Activated CD8-positive, alpha-beta memory T cell treated with anti-CD3 and anti-CD28 coated beads, Interleukin-2, amount 10 ng/mL, durations not matched to agents 7 days and 5 days (primary cell): ENCODE data around the gene PPM1N. TPM values are rescaled to one million over a fixed set of nuclear protein-coding genes. Genes with fewer than 3 reads are reported as not detected.

Experiments
- ATAC-seq: fragments of 150-1000 bp; cut with Tn5 transposase; one replicate; pipeline ENCODE4 v1.10.0; 2021; ENCODE audit warnings: moderate library complexity
- CTCF ChIA-PET: fragments of 350-600 bp; sonication (Branson Sonifier 250); formaldehyde crosslinking; loops from one replicate; lab custom pipeline; 2021; ENCODE audit warnings: antibody characterized with exemption; lab: Charles Lee
- DNase-seq: peaks from one replicate; pipeline ENCODE4 v3.0.0-alpha.2; 2020
- H3K27ac Mint-ChIP-seq: one replicate; pipeline ENCODE4 v1.8.0; 2021; ENCODE audit warnings: mild to moderate bottlenecking, mixed read lengths
- H3K27me3 Mint-ChIP-seq: one replicate; pipeline ENCODE4 v1.8.0; 2021; ENCODE audit warnings: mixed read lengths
- H3K36me3 Mint-ChIP-seq: one replicate; pipeline ENCODE4 v1.8.0; 2021; ENCODE audit warnings: mild to moderate bottlenecking, mixed read lengths
- H3K4me1 Mint-ChIP-seq: one replicate; pipeline ENCODE4 v1.8.0; 2021; ENCODE audit warnings: mixed read lengths
- H3K4me3 Mint-ChIP-seq: one replicate; pipeline ENCODE4 v1.8.0; 2021; ENCODE audit warnings: mild to moderate bottlenecking, moderate library complexity, mixed read lengths
- H3K9me3 Mint-ChIP-seq: one replicate; pipeline ENCODE4 v1.8.0; 2022; ENCODE audit warnings: low read depth, mixed read lengths
- total RNA-seq, 2 experiments: library from RNA; stranded (reverse); gene quantifications; one replicate each; pipeline ENCODE4 v1.2.3, GENCODE V29; 2021

The PPM1N gene
- total RNA-seq, 2 experiments from 2014 or later: 4.3 to 4.5 TPM

DNA sequence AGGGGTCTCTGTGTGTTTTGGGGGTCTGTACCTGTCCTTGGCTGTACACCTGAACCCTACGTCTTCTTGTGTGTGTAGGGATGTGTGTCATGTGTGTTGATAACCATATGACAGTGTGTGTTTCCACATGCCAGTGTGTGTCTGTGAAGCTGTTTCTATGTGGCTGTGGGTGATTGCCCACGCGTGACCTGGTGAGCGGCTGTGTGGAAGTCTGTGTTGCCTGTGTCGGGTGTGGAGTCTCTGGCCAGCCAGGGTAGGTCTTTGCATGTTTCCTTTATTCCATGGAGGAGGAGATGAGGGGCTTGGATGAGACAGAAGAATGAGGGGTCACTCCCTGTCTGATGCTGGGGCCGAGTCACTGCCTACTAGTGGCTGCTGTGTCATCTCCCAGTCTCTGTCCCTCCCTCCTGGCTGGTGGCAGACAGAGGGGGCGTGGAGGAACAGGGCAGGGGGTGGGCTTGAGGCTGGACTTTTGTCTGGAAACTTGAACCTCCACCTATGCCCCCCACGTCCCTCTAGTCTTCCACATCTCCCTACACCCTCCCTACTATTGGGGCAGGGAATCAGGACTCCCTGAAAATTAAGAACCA lies 33.3 kb upstream of the PPM1N start:
- CTCF ChIA-PET: interaction anchor here (2.0 to 6.9 kb wide), 2 partner anchors 14 to 25 kb away, joined by 10 to 111 read pairs; no protein-coding TSS in a partner anchor
- Mint-ChIP-seq H3K27me3 (peaks cover 10% of the 10 kb centered on the region), H3K9me3 (no peaks in the 10 kb centered on the region), H3K4me1 (peaks cover 16% of the 10 kb centered on the region), H3K36me3 (no peaks in the 10 kb centered on the region), H3K27ac (no peak overlapping the region), H3K4me3 (no peak overlapping the region)
- DNase-seq: no peak
- no peak for ATAC-seq

DNA sequence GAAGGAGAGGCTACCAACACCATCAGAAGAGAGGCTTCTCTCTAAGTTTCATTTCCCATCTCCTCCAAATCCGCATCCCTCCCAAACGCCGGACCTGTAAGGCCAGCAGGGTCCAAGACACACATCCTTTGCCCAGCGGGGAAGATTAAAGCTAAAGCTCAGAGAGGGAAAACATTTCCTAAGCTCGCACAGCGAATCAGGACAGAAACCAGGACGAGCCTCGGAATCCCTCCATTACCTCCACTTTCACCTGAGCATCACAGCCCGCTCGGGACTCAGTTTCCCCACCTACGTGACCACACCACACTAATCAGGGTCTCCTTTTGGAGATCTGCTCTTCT lies 31.2 kb upstream of the PPM1N start:
- peaks cover 11% of the 10 kb centered on the region for H3K27me3 Mint-ChIP-seq
- peak overlapping the region; percentile 86 for H3K4me3 Mint-ChIP-seq
- CTCF ChIA-PET: interaction anchor here (0.6 to 6.9 kb wide), 17 partner anchors 9 to 302 kb away, joined by 3 to 111 read pairs (median 3); partner anchors contain the start of gene SIX5
- no peaks in the 10 kb centered on the region for H3K9me3 Mint-ChIP-seq
- ATAC-seq (no peak), DNase-seq (no peak)
- H3K27ac Mint-ChIP-seq: peak overlapping the region; percentile 56
- H3K36me3 Mint-ChIP-seq: no peaks in the 10 kb centered on the region
- H3K4me1 Mint-ChIP-seq: peaks cover 23% of the 10 kb centered on the region

DNA sequence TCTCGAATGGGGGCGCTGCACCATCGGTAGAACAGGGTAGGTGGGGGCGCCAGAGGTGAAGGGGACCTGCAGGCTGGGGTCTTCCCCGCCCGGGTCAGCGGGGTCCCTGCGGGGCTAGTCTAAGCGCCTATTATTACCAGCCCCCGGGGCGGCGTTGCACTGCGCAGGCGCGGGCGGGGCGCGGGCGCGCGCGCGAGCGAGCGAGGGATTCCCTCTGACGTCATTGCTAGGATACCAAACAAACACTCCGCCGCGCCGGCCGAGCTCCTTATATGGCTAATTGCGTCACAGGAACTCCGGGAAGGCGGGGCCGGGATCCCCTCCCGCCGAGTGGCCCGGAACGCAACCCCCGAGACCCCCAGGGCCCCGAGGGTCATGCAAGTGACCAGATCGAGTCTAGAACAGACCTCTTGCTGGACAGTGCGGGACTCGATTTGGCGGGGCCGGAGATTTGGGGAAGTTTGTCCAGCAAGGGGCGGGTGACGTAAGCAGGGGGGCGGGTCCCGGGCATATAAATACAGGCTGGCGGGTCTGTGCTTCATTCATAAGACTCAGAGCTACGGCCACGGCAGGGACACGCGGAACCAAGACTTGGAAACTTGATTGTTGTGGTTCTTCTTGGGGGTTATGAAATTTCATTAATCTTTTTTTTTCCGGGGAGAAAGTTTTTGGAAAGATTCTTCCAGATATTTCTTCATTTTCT lies 30.6 kb upstream of the PPM1N start, which contains the start of gene FOSB:
Gene FOSB (plus strand): TSS at position 541 of the 703 bp plus-strand sequence. CDS start 591 bp downstream, outside the sequence.
- Mint-ChIP-seq H3K27me3 (peaks cover 16% of the 10 kb centered on the region), H3K27ac (peak within 1 kb of the TSS; percentile 96), H3K4me1 (peaks cover 23% of the 10 kb centered on the region), H3K4me3 (peak within 1 kb of the TSS; percentile 86), H3K36me3 (no peaks in the 10 kb centered on the region), H3K9me3 (no peaks in the 10 kb centered on the region)
- CTCF ChIA-PET: interaction anchor here (0.6 to 6.9 kb wide), 18 partner anchors 8 to 301 kb away, joined by 3 to 111 read pairs (median 4); partner anchors contain the start of genes QPCTL, SIX5 and SNRPD2
- ATAC-seq (peak; percentile 8), DNase-seq (peak; percentile 96)

DNA sequence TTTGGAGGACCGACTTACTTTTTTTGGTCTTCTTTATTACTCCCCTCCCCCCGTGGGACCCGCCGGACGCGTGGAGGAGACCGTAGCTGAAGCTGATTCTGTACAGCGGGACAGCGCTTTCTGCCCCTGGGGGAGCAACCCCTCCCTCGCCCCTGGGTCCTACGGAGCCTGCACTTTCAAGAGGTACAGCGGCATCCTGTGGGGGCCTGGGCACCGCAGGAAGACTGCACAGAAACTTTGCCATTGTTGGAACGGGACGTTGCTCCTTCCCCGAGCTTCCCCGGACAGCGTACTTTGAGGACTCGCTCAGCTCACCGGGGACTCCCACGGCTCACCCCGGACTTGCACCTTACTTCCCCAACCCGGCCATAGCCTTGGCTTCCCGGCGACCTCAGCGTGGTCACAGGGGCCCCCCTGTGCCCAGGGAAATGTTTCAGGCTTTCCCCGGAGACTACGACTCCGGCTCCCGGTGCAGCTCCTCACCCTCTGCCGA lies 30.0 kb upstream of the PPM1N start:
- peaks cover 24% of the 10 kb centered on the region for H3K4me1 Mint-ChIP-seq
- CTCF ChIA-PET: interaction anchor here (0.7 to 6.9 kb wide), 15 partner anchors 7 to 224 kb away, joined by 3 to 111 read pairs (median 7); partner anchors contain the start of genes QPCTL and SNRPD2
- peaks cover 20% of the 10 kb centered on the region for H3K27me3 Mint-ChIP-seq
- H3K36me3 Mint-ChIP-seq: no peaks in the 10 kb centered on the region
- no peaks in the 10 kb centered on the region for H3K9me3 Mint-ChIP-seq
- peak overlapping the region; percentile 86 for H3K4me3 Mint-ChIP-seq
- ATAC-seq (no peak), DNase-seq (peak; percentile 73)
- H3K27ac Mint-ChIP-seq: peak overlapping the region; percentile 96

DNA sequence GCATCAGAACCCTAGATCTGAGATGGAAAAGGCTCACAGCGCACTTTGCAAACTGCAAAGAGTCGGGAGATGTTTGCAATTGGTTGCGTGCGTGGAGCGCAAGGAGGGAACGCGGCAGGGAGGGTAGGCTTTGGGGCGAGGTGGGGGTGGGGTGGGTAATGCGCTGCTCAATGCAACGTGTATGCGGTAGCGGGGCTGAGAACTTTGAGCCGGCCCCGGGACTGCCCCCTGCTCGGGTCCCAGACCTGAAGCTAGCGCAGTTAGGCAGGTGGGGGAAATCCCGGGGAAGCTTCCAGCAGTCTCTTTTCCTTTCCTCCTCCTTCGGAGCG lies 29.5 kb upstream of the PPM1N start:
- peaks cover 24% of the 10 kb centered on the region for H3K4me1 Mint-ChIP-seq
- H3K9me3 Mint-ChIP-seq: no peaks in the 10 kb centered on the region
- H3K27ac Mint-ChIP-seq: peak overlapping the region; percentile 96
- ATAC-seq: peak; percentile 7
- H3K4me3 Mint-ChIP-seq: peak overlapping the region; percentile 86
- CTCF ChIA-PET: interaction anchor here (1.0 to 6.9 kb wide), 13 partner anchors 10 to 224 kb away, joined by 3 to 111 read pairs (median 8); partner anchors contain the start of genes PPM1N, QPCTL and SNRPD2
- H3K27me3 Mint-ChIP-seq: peaks cover 24% of the 10 kb centered on the region
- H3K36me3 Mint-ChIP-seq: no peaks in the 10 kb centered on the region
- no peak for DNase-seq

DNA sequence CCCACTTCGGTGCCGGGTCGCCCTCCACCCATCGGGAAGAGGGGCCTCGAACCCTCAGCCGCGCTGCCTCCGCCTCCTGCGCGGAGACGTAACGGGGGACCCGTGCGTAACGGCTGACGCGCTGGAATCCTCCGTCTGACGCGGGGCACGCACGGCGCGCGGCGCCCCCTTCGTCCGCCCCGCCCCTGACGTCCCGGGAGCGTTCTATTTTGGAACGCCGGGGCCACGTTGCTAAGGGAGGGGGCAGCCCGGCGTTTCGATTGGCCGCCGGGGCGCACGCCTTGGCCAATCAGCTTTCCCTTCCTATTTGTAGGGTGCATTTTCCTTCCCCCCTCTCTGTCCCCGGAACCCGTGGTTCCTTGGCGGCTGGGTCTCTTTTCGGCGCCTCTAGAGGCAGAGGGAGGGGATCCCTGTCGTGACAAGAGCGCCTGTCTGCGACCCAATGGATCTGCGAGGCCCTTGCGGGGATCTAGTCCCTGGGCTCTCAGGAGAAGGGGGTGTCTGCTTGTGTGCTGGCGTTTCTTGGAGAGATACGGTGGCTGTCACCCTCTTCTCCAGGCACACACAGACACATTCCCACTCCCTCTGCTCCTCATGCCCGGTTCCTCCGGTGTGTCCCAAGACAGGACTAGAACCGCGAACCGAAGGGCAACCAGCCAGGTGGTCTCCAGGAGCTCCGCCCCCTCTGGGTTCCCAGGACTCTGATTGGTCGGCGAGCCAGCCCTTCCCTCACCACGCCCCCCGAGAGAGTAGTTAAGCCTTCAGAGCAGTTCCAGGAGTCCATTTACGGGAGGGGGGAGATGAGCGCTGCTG lies 28.9 kb upstream of the PPM1N start:
- H3K27ac Mint-ChIP-seq: peak overlapping the region; percentile 96
- no peaks in the 10 kb centered on the region for H3K9me3 Mint-ChIP-seq
- H3K27me3 Mint-ChIP-seq: peaks cover 26% of the 10 kb centered on the region
- DNase-seq: peak; percentile 96
- peak; percentile 32 for ATAC-seq
- H3K36me3 Mint-ChIP-seq: no peaks in the 10 kb centered on the region
- peak overlapping the region; percentile 86 for H3K4me3 Mint-ChIP-seq
- H3K4me1 Mint-ChIP-seq: peaks cover 24% of the 10 kb centered on the region
- CTCF ChIA-PET: interaction anchor here (0.6 to 6.9 kb wide), 16 partner anchors 9 to 223 kb away, joined by 3 to 111 read pairs (median 6); partner anchors contain the start of genes PPM1N, QPCTL and SNRPD2

DNA sequence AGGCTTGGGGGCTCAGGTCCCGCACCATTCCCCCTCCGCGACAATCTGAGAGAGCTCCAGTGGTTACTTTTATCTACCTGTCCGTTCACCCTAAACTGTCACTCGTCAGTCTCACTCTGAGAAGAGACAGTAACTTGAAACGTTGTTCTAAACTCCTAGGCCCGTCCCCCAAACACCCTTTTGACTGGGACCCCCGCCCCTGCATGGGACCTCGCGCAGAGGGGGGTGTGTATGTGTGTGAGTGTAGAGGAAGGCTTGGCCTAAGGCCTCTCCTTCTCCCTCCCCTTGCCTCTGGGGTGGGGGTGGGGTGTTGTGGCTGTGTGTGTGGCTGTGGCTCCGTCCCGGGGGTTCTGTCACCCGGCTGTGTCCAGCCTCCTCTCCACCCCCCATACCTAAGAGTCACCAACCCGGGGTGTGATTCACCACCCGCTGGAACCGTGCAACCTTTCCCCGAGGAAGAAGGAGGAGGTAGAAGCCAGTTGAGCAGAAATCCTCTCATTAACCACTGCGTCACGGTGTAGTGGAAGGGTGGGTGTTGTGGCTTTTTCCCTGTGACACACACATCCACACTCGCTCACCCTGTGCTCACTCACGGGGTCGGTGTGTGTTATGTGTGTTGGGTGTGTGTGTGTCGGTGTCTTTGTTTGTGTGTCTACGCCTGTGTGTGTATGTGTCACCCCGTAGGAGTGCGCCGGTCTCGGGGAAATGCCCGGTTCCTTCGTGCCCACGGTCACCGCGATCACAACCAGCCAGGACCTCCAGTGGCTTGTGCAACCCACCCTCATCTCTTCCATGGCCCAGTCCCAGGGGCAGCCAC lies 28.1 kb upstream of the PPM1N start:
- Mint-ChIP-seq H3K9me3 (no peaks in the 10 kb centered on the region), H3K4me1 (peaks cover 30% of the 10 kb centered on the region), H3K36me3 (no peaks in the 10 kb centered on the region), H3K27me3 (peaks cover 24% of the 10 kb centered on the region), H3K27ac (peak overlapping the region; percentile 96), H3K4me3 (peak overlapping the region; percentile 86)
- CTCF ChIA-PET: interaction anchor here (0.7 to 23.2 kb wide), 15 partner anchors 8 to 222 kb away, joined by 3 to 1113 read pairs (median 7); partner anchors contain the start of genes ERCC1, PPM1N, QPCTL and SNRPD2
- DNase-seq: peak; percentile 72
- peak; percentile 11 for ATAC-seq

DNA sequence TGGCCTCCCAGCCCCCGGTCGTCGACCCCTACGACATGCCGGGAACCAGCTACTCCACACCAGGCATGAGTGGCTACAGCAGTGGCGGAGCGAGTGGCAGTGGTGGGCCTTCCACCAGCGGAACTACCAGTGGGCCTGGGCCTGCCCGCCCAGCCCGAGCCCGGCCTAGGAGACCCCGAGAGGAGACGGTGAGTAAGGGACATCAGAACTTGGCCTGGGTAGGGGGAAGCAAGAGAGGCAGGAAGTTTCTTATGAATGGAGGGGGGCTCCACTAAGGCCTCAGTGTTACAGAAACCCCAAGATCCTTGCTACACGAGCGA lies 27.5 kb upstream of the PPM1N start:
- Mint-ChIP-seq H3K27me3 (peaks cover 24% of the 10 kb centered on the region), H3K4me3 (no peak overlapping the region)
- ATAC-seq: peak; percentile 0

DNA sequence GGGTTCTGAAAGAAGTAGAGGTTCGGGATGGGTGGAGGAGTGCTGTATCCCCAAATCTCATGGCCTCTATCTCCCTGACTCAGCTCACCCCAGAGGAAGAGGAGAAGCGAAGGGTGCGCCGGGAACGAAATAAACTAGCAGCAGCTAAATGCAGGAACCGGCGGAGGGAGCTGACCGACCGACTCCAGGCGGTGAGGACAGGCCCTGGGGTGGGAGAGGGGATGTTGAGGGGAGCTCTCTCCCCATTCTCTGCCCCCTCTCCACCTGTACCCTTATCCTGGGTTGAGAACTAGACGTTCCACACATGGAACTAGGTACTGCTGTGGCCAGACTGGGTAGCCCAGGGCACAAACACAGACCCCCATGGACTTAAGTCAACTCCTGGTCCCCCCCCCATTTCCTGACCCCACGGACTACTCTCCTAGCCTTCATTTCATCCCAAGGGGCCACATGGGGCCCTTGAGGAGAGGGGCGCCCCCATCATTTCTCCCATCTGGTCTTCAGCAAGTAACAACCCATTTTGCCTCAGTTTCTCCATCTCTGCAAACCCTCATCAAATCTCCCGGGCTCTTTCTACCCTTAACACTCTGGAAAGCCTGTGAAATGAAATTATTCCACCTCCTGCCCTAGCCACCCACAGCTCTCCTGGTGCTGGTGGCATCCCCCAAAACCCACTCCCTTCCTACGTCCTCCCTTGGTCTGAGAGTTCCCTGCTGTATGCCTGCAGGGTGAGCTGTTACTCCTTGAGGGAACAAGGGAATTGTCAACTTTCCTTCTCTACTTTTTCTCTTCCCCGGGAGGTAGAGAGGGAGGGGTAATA lies 26.9 kb upstream of the PPM1N start:
- DNase-seq (no peak), ATAC-seq (no peak)
- H3K36me3 Mint-ChIP-seq: no peaks in the 10 kb centered on the region
- H3K27ac Mint-ChIP-seq: no peak overlapping the region
- no peak overlapping the region for H3K4me3 Mint-ChIP-seq
- no peaks in the 10 kb centered on the region for H3K9me3 Mint-ChIP-seq
- CTCF ChIA-PET: interaction anchor here (1.1 to 23.2 kb wide), 3 partner anchors 10 to 35 kb away, joined by 5 to 1113 read pairs (median 6); partner anchors contain the start of gene ERCC1
- peaks cover 33% of the 10 kb centered on the region for H3K4me1 Mint-ChIP-seq
- H3K27me3 Mint-ChIP-seq: peaks cover 24% of the 10 kb centered on the region

More for the DNA sequence above, 27.5 kb upstream of the PPM1N start:
- Mint-ChIP-seq H3K36me3 (no peaks in the 10 kb centered on the region), H3K4me1 (peaks cover 32% of the 10 kb centered on the region), H3K9me3 (no peaks in the 10 kb centered on the region), H3K27ac (no peak overlapping the region)
- CTCF ChIA-PET: interaction anchor here (1.1 to 23.2 kb wide), 4 partner anchors 10 to 34 kb away, joined by 5 to 1113 read pairs (median 18); partner anchors contain the start of gene ERCC1
- no peak for DNase-seq

DNA sequence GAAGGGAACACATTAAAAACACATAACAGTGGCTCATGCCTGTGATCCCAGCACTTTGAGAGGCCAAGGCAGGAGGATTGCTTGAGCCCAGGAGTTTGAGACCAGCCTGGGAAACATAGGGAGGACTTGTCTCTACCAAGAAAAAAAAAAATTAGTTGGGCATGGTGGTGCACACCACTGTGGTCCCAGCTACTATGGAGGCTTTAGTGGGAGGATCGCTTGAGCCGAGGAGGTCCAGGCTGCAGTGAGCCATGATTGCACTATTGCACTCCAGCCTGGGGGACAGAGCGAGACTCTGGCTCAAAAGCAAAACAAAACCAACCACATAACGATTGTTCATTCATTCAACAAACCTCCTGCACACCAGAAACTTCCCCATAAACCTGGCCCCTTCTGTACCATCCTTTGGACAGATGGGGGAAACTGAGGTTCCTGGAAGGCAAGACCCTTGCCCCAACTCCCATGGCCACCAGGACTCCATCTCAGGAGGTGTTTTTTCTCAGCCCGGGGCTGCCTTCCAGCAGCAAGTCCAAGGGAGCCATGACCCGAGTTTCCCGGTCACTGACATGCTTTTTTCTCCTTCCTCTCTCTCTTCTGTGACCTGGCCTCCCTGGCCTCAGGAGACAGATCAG lies 26.2 kb upstream of the PPM1N start:
- Mint-ChIP-seq H3K9me3 (no peaks in the 10 kb centered on the region), H3K4me3 (no peak overlapping the region), H3K4me1 (peaks cover 35% of the 10 kb centered on the region), H3K27ac (no peak overlapping the region), H3K27me3 (peaks cover 24% of the 10 kb centered on the region), H3K36me3 (no peaks in the 10 kb centered on the region)
- no peak for DNase-seq
- CTCF ChIA-PET: interaction anchor here (1.9 to 23.2 kb wide), 2 partner anchors 13 to 35 kb away, joined by 6 to 1113 read pairs; partner anchors contain the start of gene ERCC1
- no peak for ATAC-seq
